Measurements from ENCODE around the gene ARSJ. TPM values are rescaled to one million over a fixed set of nuclear protein-coding genes. Genes with fewer than 3 reads are reported as not detected.

ARSJ gene
- total RNA-seq, 2 donors from 2014 or later: 7.4 to 11.7 TPM

- intact Hi-C loops (cut with DNase I): no loop called here
- no peak for DNase-seq (ENCODE audit: low spot score)
These were observed 106.8 kb downstream of the ARSJ start for GRCh38 chr4:113872426-113873260.

- intact Hi-C loops (cut with DNase I): no loop called here
- no peak for DNase-seq (ENCODE audit: low spot score)
These were observed 108.4 kb downstream of the ARSJ start for GRCh38 chr4:113871080-113871479.

- DNase-seq (ENCODE audit: low spot score): no peak
- intact Hi-C loops (cut with DNase I): no loop called here
These were observed 109.6 kb downstream of the ARSJ start for GRCh38 chr4:113869743-113870375.

GRCh38 chr4:113866611-113867010 is 112.8 kb downstream of the ARSJ start:
- intact Hi-C loops (cut with DNase I): no loop called here
- no peak for DNase-seq (ENCODE audit: low spot score)

GRCh38 chr4:113858924-113859323 is 120.5 kb downstream of the ARSJ start:
- no peak for DNase-seq (ENCODE audit: low spot score)
- intact Hi-C loops (cut with DNase I): no loop called here

- no peak for DNase-seq (ENCODE audit: low spot score)
- intact Hi-C loops (cut with DNase I): no loop called here
These were observed 127.6 kb downstream of the ARSJ start for GRCh38 chr4:113851816-113852215.

Other genes with a start within 250 kb of the ARSJ start
- gene CAMK2D, start 217.9 kb downstream of the ARSJ start, total RNA-seq: 10 to 100 TPM; 51.5 to 67.2 TPM